Measurements from ENCODE around the gene PPP6R2.
A peak's percentile ranks its signal among the peaks of the same experiment; 100 is the strongest.
"Not testable (repeated sequence)": the region's sequence is repeated elsewhere in the genome, so short reads cannot be mapped to it uniquely, and the experiment has no call there.

The PPP6R2 gene

GRCh38 chr22:50376085-50376651 is 33.0 kb downstream of the PPP6R2 start:
- in situ Hi-C loops (cut with HindIII; ENCODE audit: low pct_unique_long_range_greater_than_20kb, low sequenced_read_pairs), result no loop called here
- DNase-seq (ENCODE audit: low read depth in 1 of 2, low spot score in 1 of 2), result no peak
- no peak for TF ChIP-seq JUND (IDR thresholded peaks at IDR 0.05; ENCODE audit: low read depth)

- DNase-seq (ENCODE audit: low read depth in 1 of 2, low spot score in 1 of 2); in situ Hi-C loops (cut with HindIII; ENCODE audit: low pct_unique_long_range_greater_than_20kb, low sequenced_read_pairs): not testable (repeated sequence)
These were observed 38.0 kb downstream of the PPP6R2 start for GRCh38 chr22:50381021-50381555.

DNA sequence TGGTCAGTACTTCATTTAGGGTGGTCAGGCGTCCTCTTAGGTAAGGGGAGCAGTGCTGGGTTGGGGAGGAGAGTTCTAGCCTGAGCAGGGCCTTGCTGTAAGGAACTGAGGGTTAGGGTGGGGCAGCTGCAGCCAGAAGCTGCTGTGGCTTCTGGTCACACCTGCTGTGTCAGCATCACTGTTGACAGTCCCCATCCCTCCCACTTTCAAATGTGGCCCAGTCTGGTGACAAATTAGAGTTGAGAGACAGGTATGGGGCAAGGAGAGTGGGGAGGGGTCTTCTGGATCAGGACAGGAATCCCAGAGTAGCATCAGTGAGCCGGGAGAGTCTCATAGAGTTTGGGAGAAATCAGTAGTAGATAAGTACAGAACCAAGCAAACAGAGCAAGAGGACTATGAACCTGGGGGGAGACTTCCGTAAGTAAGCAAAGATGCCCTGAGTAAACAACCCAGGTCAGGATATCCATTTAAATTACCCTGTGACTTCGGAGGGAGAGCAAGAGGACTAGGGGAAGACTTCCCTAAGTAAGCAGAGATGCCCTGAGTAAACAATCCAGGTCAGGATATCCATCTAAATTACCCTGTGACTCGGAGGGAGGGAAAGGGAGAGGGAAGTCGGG is 53.7 kb downstream of the PPP6R2 start:
- in situ Hi-C loops (cut with HindIII; ENCODE audit: low pct_unique_long_range_greater_than_20kb, low sequenced_read_pairs), result no loop called here
- TF ChIP-seq JUND (IDR thresholded peaks at IDR 0.05; ENCODE audit: low read depth), result no peak
- DNase-seq (ENCODE audit: low read depth in 1 of 2, low spot score in 1 of 2), result no peak

GRCh38 chr22:50397371-50398060 is 54.4 kb downstream of the PPP6R2 start:
- in situ Hi-C loops (cut with HindIII; ENCODE audit: low pct_unique_long_range_greater_than_20kb, low sequenced_read_pairs), result not testable (repeated sequence)

GRCh38 chr22:50398831-50399648 is 55.9 kb downstream of the PPP6R2 start:
- in situ Hi-C loops (cut with HindIII; ENCODE audit: low pct_unique_long_range_greater_than_20kb, low sequenced_read_pairs), result no loop called here
- no peak for TF ChIP-seq JUND (IDR thresholded peaks at IDR 0.05; ENCODE audit: low read depth)
- peak; percentile 13 to 57 for DNase-seq (ENCODE audit: low read depth in 1 of 2, low spot score in 1 of 2)

More at GRCh38 chr22:50397371-50398060, 54.4 kb downstream of the PPP6R2 start:
- DNase-seq (ENCODE audit: low read depth in 1 of 2, low spot score in 1 of 2), result not testable (repeated sequence)

DNA sequence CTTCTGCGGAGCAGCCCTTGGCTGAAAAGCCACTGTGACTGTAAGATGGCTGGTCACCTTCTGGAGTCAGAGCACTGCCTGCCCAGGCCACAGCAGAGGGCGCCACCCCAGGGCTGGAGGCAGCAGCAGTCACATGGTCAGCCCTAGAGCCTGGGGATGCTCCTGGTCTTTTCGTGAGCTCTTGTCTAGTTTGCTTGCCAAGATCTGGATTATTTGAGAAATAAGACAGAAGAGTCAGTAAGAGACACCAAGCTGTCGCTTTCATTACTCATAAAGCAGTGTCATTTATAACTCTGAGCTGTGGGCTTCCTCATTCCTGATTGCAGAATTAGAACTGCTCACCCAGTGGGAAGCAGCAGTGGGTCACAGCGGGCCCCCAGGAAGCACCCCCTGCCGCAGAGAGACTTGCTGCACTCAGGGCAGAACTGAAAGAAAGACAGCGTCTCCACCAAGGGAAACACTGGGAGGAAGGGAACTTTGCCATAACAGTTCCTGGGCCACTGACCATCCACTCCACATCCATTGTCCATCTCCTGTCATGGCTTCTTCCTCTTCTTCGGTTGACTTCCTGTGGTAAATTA is 56.7 kb downstream of the PPP6R2 start:
- in situ Hi-C loops (cut with HindIII; ENCODE audit: low pct_unique_long_range_greater_than_20kb, low sequenced_read_pairs), result no loop called here
- no peak for TF ChIP-seq JUND (IDR thresholded peaks at IDR 0.05; ENCODE audit: low read depth)
- peak; percentile 9 to 45 for DNase-seq (ENCODE audit: low read depth in 1 of 2, low spot score in 1 of 2)

DNA sequence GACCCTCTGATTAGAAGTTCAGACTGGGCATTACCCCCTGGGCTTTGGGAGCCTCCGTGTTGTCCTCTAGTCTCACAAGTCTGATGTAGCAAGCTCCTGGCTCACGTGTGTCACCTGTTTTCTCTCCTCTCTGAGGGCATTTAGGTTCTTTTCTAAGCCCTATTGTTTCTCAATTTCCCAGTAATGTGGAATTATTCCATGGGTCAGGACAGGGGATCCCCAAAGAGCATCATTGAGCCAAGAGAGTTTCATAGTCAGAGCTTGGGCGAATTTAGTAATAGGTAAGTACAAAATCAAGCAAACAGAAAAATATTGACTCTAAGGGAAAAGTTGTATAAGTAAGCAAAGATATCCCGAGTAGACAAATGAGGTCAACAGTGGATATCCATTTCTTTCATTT is 57.3 kb downstream of the PPP6R2 start:
- in situ Hi-C loops (cut with HindIII; ENCODE audit: low pct_unique_long_range_greater_than_20kb, low sequenced_read_pairs), result no loop called here
- TF ChIP-seq JUND (IDR thresholded peaks at IDR 0.05; ENCODE audit: low read depth), result no peak
- DNase-seq (ENCODE audit: low read depth in 1 of 2, low spot score in 1 of 2), result no peak

GRCh38 chr22:50400931-50401330 is 57.8 kb downstream of the PPP6R2 start:
- no peak for TF ChIP-seq JUND (IDR thresholded peaks at IDR 0.05; ENCODE audit: low read depth)
- in situ Hi-C loops (cut with HindIII; ENCODE audit: low pct_unique_long_range_greater_than_20kb, low sequenced_read_pairs), result no loop called here
- DNase-seq (ENCODE audit: low read depth in 1 of 2, low spot score in 1 of 2), result no peak

DNA sequence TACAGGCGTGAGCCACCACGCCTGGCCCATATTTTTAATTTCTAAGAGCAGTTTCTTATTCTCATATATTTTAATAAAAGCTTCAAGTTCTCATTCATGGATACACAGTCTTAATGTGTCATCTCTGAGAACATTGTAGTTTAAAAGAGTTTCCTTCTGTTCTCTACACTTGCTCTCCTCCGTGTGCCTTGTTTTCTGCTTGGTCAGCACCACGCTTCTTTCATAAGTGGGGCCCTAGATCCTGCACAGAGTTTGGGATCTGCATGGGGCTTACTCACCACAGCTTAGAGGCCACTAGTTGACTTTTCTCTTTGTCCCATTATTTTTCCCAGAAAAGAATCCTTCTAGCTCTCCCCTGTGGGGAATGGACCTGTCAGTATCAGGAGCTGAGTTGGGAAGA is 58.8 kb downstream of the PPP6R2 start:
- in situ Hi-C loops (cut with HindIII; ENCODE audit: low pct_unique_long_range_greater_than_20kb, low sequenced_read_pairs), result no loop called here
- no peak for DNase-seq (ENCODE audit: low read depth in 1 of 2, low spot score in 1 of 2)
- no peak for TF ChIP-seq JUND (IDR thresholded peaks at IDR 0.05; ENCODE audit: low read depth)

- no peak for TF ChIP-seq JUND (IDR thresholded peaks at IDR 0.05; ENCODE audit: low read depth)
- no peak for DNase-seq (ENCODE audit: low read depth in 1 of 2, low spot score in 1 of 2)
- in situ Hi-C loops (cut with HindIII; ENCODE audit: low pct_unique_long_range_greater_than_20kb, low sequenced_read_pairs), result no loop called here
These were observed 60.6 kb downstream of the PPP6R2 start for GRCh38 chr22:50403701-50404101.

- no peak for TF ChIP-seq JUND (IDR thresholded peaks at IDR 0.05; ENCODE audit: low read depth)
- DNase-seq (ENCODE audit: low read depth in 1 of 2, low spot score in 1 of 2), result no peak
- in situ Hi-C loops (cut with HindIII; ENCODE audit: low pct_unique_long_range_greater_than_20kb, low sequenced_read_pairs), result no loop called here
These were observed 63.5 kb downstream of the PPP6R2 start for GRCh38 chr22:50406416-50407170.

DNA sequence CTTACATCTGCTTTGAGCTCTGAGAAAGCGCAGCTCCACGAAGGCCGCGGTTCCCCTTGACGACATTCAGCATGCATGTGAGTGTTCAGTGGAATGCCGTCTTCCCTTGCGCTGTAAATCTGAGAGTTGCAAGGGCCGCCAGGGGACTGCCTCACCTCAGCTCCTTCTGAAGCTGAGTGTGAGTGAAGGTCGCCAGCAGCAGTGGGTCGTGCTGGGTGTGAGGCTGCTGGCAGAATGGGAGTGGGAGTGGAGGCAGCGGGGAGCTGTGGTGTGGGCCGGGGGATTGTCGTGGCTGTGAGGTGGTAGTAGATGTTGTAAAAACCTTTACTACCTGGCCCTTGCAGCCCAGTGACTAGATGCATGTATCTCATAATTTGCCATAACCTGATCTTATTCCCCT is 65.2 kb downstream of the PPP6R2 start:
- no peak for DNase-seq (ENCODE audit: low read depth in 1 of 2, low spot score in 1 of 2)
- no peak for TF ChIP-seq JUND (IDR thresholded peaks at IDR 0.05; ENCODE audit: low read depth)
- in situ Hi-C loops (cut with HindIII; ENCODE audit: low pct_unique_long_range_greater_than_20kb, low sequenced_read_pairs), result no loop called here

DNA sequence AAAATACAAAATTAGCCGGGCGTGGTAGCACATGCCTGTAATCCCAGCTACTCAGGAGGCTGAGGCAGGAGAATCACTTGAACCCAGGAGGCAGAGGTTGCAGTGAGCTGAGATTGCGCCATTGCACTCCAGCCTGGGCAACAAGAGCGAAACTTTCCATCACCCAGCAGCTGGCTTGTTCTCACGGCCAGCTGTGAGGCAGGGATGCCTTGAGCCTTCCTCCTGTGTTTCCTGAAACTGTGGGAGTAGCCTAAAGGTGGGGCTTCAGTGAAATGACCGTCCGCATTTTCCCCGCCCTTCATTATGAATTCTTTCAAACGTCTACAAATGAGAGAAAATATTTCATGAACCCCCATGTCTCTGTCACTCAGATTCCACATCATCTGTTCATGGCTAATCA is 65.8 kb downstream of the PPP6R2 start:
- in situ Hi-C loops (cut with HindIII; ENCODE audit: low pct_unique_long_range_greater_than_20kb, low sequenced_read_pairs); DNase-seq (ENCODE audit: low read depth in 1 of 2, low spot score in 1 of 2): not testable (repeated sequence)

Data from T47D (cell line).